ENCODE measurements around the gene ZRANB1. TPM values are rescaled to one million over a fixed set of nuclear protein-coding genes. Genes with fewer than 3 reads are reported as not detected.
A peak's percentile ranks its signal among the peaks of the same experiment; 100 is the strongest.
"Not testable (repeated sequence)": the region's sequence is repeated elsewhere in the genome, so short reads cannot be mapped to it uniquely, and the experiment has no call there.

ZRANB1 gene
- total RNA-seq, 1 donor from 2014 or later = 14.9 TPM

- Mint-ChIP-seq H3K36me3 (ENCODE audit: low read depth) (peaks cover 35% of the 10 kb centered on the region), H3K4me3 (no peak overlapping the region), H3K27ac (no peak overlapping the region), H3K27me3 (no peaks in the 10 kb centered on the region), H3K4me1 (peaks cover 12% of the 10 kb centered on the region), H3K9me3 (no peaks in the 10 kb centered on the region)
- intact Hi-C loops (cut with micrococcal nuclease) = no loop called here
- DNase-seq = no peak
Measured at GRCh38 chr10:124987788-124988187, 45.9 kb downstream of the ZRANB1 start.

GRCh38 chr10:124988753-124989152 is 46.8 kb downstream of the ZRANB1 start:
- DNase-seq; H3K9me3 Mint-ChIP-seq; H3K27me3 Mint-ChIP-seq; intact Hi-C loops (cut with micrococcal nuclease); H3K4me1 Mint-ChIP-seq; H3K27ac Mint-ChIP-seq; H3K4me3 Mint-ChIP-seq: not testable (repeated sequence)
- H3K36me3 Mint-ChIP-seq (ENCODE audit: low read depth) = peaks cover 25% of the 10 kb centered on the region

GRCh38 chr10:124989526-124989925 is 47.6 kb downstream of the ZRANB1 start:
- Mint-ChIP-seq H3K27me3 (no peaks in the 10 kb centered on the region), H3K4me1 (no peaks in the 10 kb centered on the region), H3K4me3 (no peak overlapping the region), H3K27ac (no peak overlapping the region), H3K9me3 (no peaks in the 10 kb centered on the region), H3K36me3 (ENCODE audit: low read depth) (peaks cover 21% of the 10 kb centered on the region)
- DNase-seq = no peak
- intact Hi-C loops (cut with micrococcal nuclease) = no loop called here

- Mint-ChIP-seq H3K4me1 (no peaks in the 10 kb centered on the region), H3K4me3 (no peak overlapping the region), H3K9me3 (no peaks in the 10 kb centered on the region), H3K36me3 (ENCODE audit: low read depth) (peaks cover 11% of the 10 kb centered on the region), H3K27me3 (no peaks in the 10 kb centered on the region), H3K27ac (no peak overlapping the region)
- no peak for DNase-seq
- intact Hi-C loops (cut with micrococcal nuclease) = no loop called here
Measured at GRCh38 chr10:124990671-124991625, 49.0 kb downstream of the ZRANB1 start.

- no peaks in the 10 kb centered on the region for H3K27me3 Mint-ChIP-seq
- no peak for DNase-seq
- intact Hi-C loops (cut with micrococcal nuclease) = no loop called here
- H3K27ac Mint-ChIP-seq = no peak overlapping the region
- peaks cover 8% of the 10 kb centered on the region for H3K36me3 Mint-ChIP-seq (ENCODE audit: low read depth)
- no peaks in the 10 kb centered on the region for H3K9me3 Mint-ChIP-seq
- no peaks in the 10 kb centered on the region for H3K4me1 Mint-ChIP-seq
- H3K4me3 Mint-ChIP-seq = no peak overlapping the region
Measured at GRCh38 chr10:124991835-124992234, 49.9 kb downstream of the ZRANB1 start.

- intact Hi-C loops (cut with micrococcal nuclease) = no loop called here
- no peak overlapping the region for H3K4me3 Mint-ChIP-seq
- H3K27me3 Mint-ChIP-seq = no peaks in the 10 kb centered on the region
- H3K4me1 Mint-ChIP-seq = no peaks in the 10 kb centered on the region
- peaks cover 5% of the 10 kb centered on the region for H3K36me3 Mint-ChIP-seq (ENCODE audit: low read depth)
- no peaks in the 10 kb centered on the region for H3K9me3 Mint-ChIP-seq
- peak; percentile 77 for DNase-seq
- H3K27ac Mint-ChIP-seq = no peak overlapping the region
Measured at GRCh38 chr10:124992462-124993344, 50.8 kb downstream of the ZRANB1 start.

GRCh38 chr10:124993345-124993708 is 51.4 kb downstream of the ZRANB1 start:
- Mint-ChIP-seq H3K36me3 (ENCODE audit: low read depth) (peaks cover 5% of the 10 kb centered on the region), H3K9me3 (no peaks in the 10 kb centered on the region), H3K27ac (no peak overlapping the region), H3K4me1 (no peaks in the 10 kb centered on the region), H3K27me3 (no peaks in the 10 kb centered on the region), H3K4me3 (no peak overlapping the region)
- intact Hi-C loops (cut with micrococcal nuclease) = no loop called here
- DNase-seq = no peak

- intact Hi-C loops (cut with micrococcal nuclease) = no loop called here
- H3K9me3 Mint-ChIP-seq = no peaks in the 10 kb centered on the region
- H3K27ac Mint-ChIP-seq = no peak overlapping the region
- H3K4me3 Mint-ChIP-seq = no peak overlapping the region
- peaks cover 4% of the 10 kb centered on the region for H3K36me3 Mint-ChIP-seq (ENCODE audit: low read depth)
- no peak for DNase-seq
- no peaks in the 10 kb centered on the region for H3K4me1 Mint-ChIP-seq
- H3K27me3 Mint-ChIP-seq = no peaks in the 10 kb centered on the region
Measured at GRCh38 chr10:124993736-124994451, 52.0 kb downstream of the ZRANB1 start.

- no peak overlapping the region for H3K4me3 Mint-ChIP-seq
- H3K27me3 Mint-ChIP-seq = no peaks in the 10 kb centered on the region
- no peak for DNase-seq
- H3K9me3 Mint-ChIP-seq = no peaks in the 10 kb centered on the region
- no peaks in the 10 kb centered on the region for H3K36me3 Mint-ChIP-seq (ENCODE audit: low read depth)
- intact Hi-C loops (cut with micrococcal nuclease) = no loop called here
- H3K27ac Mint-ChIP-seq = no peak overlapping the region
- H3K4me1 Mint-ChIP-seq = no peaks in the 10 kb centered on the region
Measured at GRCh38 chr10:124994573-124995473, 52.9 kb downstream of the ZRANB1 start.

- Mint-ChIP-seq H3K27me3 (no peaks in the 10 kb centered on the region), H3K4me3 (no peak overlapping the region), H3K9me3 (no peaks in the 10 kb centered on the region), H3K27ac (no peak overlapping the region), H3K36me3 (ENCODE audit: low read depth) (no peaks in the 10 kb centered on the region), H3K4me1 (no peaks in the 10 kb centered on the region)
- no peak for DNase-seq
- intact Hi-C loops (cut with micrococcal nuclease) = no loop called here
Measured at GRCh38 chr10:124995605-124996004, 53.7 kb downstream of the ZRANB1 start.

GRCh38 chr10:124996127-124996853 is 54.4 kb downstream of the ZRANB1 start:
- no peak overlapping the region for H3K27ac Mint-ChIP-seq
- H3K9me3 Mint-ChIP-seq = no peaks in the 10 kb centered on the region
- H3K27me3 Mint-ChIP-seq = no peaks in the 10 kb centered on the region
- DNase-seq = no peak
- H3K4me1 Mint-ChIP-seq = no peaks in the 10 kb centered on the region
- intact Hi-C loops (cut with micrococcal nuclease) = no loop called here
- no peaks in the 10 kb centered on the region for H3K36me3 Mint-ChIP-seq (ENCODE audit: low read depth)
- H3K4me3 Mint-ChIP-seq = no peak overlapping the region

- intact Hi-C loops (cut with micrococcal nuclease) = no loop called here
- no peaks in the 10 kb centered on the region for H3K36me3 Mint-ChIP-seq (ENCODE audit: low read depth)
- no peaks in the 10 kb centered on the region for H3K9me3 Mint-ChIP-seq
- no peak overlapping the region for H3K4me3 Mint-ChIP-seq
- H3K27ac Mint-ChIP-seq = no peak overlapping the region
- H3K4me1 Mint-ChIP-seq = no peaks in the 10 kb centered on the region
- no peaks in the 10 kb centered on the region for H3K27me3 Mint-ChIP-seq
- no peak for DNase-seq
Measured at GRCh38 chr10:124996854-124997215, 54.9 kb downstream of the ZRANB1 start.

All from activated CD4-positive, alpha-beta T cell treated with anti-CD3 and anti-CD28 coated beads, Interleukin-2, amount 10 ng/mL, durations not matched to agents 24 days and 14 days (primary cell).